HepG2 (cell line): Measurements from ENCODE around the gene CPEB3. TPM values are rescaled to one million over a fixed set of nuclear protein-coding genes. Genes with fewer than 3 reads are reported as not detected.

Source experiments
- CBX2 ChIP-seq, 2 experiments: fragments of 200-600 bp in 1 of 2; sonication (generic); formaldehyde crosslinking in 1 of 2; IDR thresholded peaks; 2 replicates each; pipeline versions ENCODE4 v1.7.0 to v1.8.1; 2018 to 2022; ENCODE audit warnings: low read depth in 2 of 2, low read length in 1 of 2, mild to moderate bottlenecking in 1 of 2, missing genetic modification reagents in 1 of 2
- KDM2A ChIP-seq: sonication (generic); formaldehyde crosslinking; IDR thresholded peaks from 2 replicates; pipeline ENCODE4 v1.4.0; 2020; ENCODE audit warnings: low read depth, missing genetic modification reagents, borderline replicate concordance
- RFX3 ChIP-seq: IDR thresholded peaks from 2 replicates; pipeline ENCODE4 v1.6.1; 2016; ENCODE audit warnings: missing biosample characterization, missing genetic modification reagents
- TBL1XR1 ChIP-seq: fragments of 150-350 bp; IDR thresholded peaks from 2 replicates; pipeline ENCODE4 v1.6.1; 2014; ENCODE audit warnings: borderline replicate concordance, low read length; ENCODE audit not compliant: partially characterized antibody
- TBX3 ChIP-seq: fragments of 450-650 bp; IDR thresholded peaks from 2 replicates; pipeline ENCODE4 v1.6.1; 2017; ENCODE audit warnings: antibody characterized with exemption, mild to moderate bottlenecking, inconsistent platforms, borderline replicate concordance
- TOE1 ChIP-seq: sonication (generic); formaldehyde crosslinking; IDR thresholded peaks from 2 replicates; pipeline ENCODE4 v1.4.0; 2020; ENCODE audit warnings: mild to moderate bottlenecking, missing genetic modification reagents
- ZBTB7A ChIP-seq: sonication (generic); formaldehyde crosslinking; IDR thresholded peaks from 2 replicates; pipeline ENCODE4 v1.8.0; 2022; ENCODE audit warnings: mild to moderate bottlenecking, missing genetic modification reagents
- ZFP62 ChIP-seq: sonication (generic); formaldehyde crosslinking; IDR thresholded peaks from 2 replicates; pipeline ENCODE4 v1.4.0; 2020; ENCODE audit warnings: missing genetic modification reagents
- ZNF12 ChIP-seq: sonication (generic); formaldehyde crosslinking; IDR thresholded peaks from 2 replicates; pipeline ENCODE4 v1.5.0; 2020; ENCODE audit warnings: missing genetic modification reagents
- ZNF143 ChIP-seq: sonication (generic); formaldehyde crosslinking; IDR thresholded peaks from 2 replicates; pipeline ENCODE4 v1.4.0; 2020; ENCODE audit warnings: missing genetic modification reagents
- ZNF160 ChIP-seq: sonication (generic); formaldehyde crosslinking; IDR thresholded peaks from 2 replicates; pipeline ENCODE4 v1.8.0; 2022; ENCODE audit warnings: mild to moderate bottlenecking, inconsistent platforms, missing genetic modification reagents
- ZNF3 ChIP-seq: IDR thresholded peaks from 2 replicates; pipeline ENCODE4 v1.7.0; 2017; ENCODE audit warnings: inconsistent platforms
- ZNF33A ChIP-seq: sonication (generic); formaldehyde crosslinking; IDR thresholded peaks from 2 replicates; pipeline ENCODE4 v1.5.1; 2020; ENCODE audit warnings: missing genetic modification reagents, mild to moderate bottlenecking, moderate library complexity, borderline replicate concordance
- ZNF543 ChIP-seq: sonication (generic); formaldehyde crosslinking; IDR thresholded peaks from 2 replicates; pipeline ENCODE4 v1.4.0; 2020; ENCODE audit warnings: mild to moderate bottlenecking, missing genetic modification reagents
- ZNF792 ChIP-seq: IDR thresholded peaks from 2 replicates; pipeline ENCODE4 v1.6.1; 2016
- ZNF883 ChIP-seq: sonication (generic); formaldehyde crosslinking; IDR thresholded peaks from 2 replicates; pipeline ENCODE4 v1.5.1; 2020; ENCODE audit warnings: mild to moderate bottlenecking, missing genetic modification reagents; ENCODE audit errors: not compliant biosample characterization
- ZSCAN25 ChIP-seq: sonication (generic); formaldehyde crosslinking; IDR thresholded peaks from 2 replicates; pipeline ENCODE4 v1.8.0; 2022; ENCODE audit warnings: mild to moderate bottlenecking, missing genetic modification reagents
- polyA plus RNA-seq, 8 experiments: library from polyadenylated mRNA; depleted of rRNA in 3 of 8; stranded (reverse) in 7 of 8; unstranded in 1 of 8; fragments of >200 nt; fragmentation: Illumina TruSeq in 4 of 8; extraction: Trizol in 4 of 8; gene quantifications; 2 replicates each; pipeline versions ENCODE4 v1.2.1 to v1.2.3, GENCODE V29; 2011 to 2016; ENCODE audit warnings: low read depth in 4 of 8, missing spikeins in 1 of 8, mixed read lengths in 1 of 8; ENCODE audit not compliant: insufficient read depth in 1 of 8
- total RNA-seq, 5 experiments: library from RNA; depleted of rRNA; stranded (reverse); fragments of >200 nt; fragmentation: Illumina TruSeq; extraction: Trizol; gene quantifications; 2 replicates each; pipeline ENCODE4 v1.2.3, GENCODE V29; 2016; ENCODE audit warnings: low read depth in 1 of 5
- TF ChIP-seq, protein P1 (sequence below): sonication (generic); formaldehyde crosslinking; IDR thresholded peaks from 2 replicates; pipeline ENCODE4 v1.9.0; 2022; ENCODE audit warnings: low read depth, missing genetic modification reagents
- TF ChIP-seq, protein P2 (sequence below), 2 experiments: IDR thresholded peaks; 2 replicates each; pipeline ENCODE4 v1.6.1; 2011 to 2012; ENCODE audit warnings: low read length in 2 of 2, borderline replicate concordance in 1 of 2, low read depth in 1 of 2, mild to moderate bottlenecking in 1 of 2, moderate library complexity in 1 of 2
- TF ChIP-seq, protein P3 (sequence below): sonication (generic); formaldehyde crosslinking; IDR thresholded peaks from 2 replicates; pipeline ENCODE4 v1.8.0; 2022; ENCODE audit warnings: mild to moderate bottlenecking, missing genetic modification reagents; ENCODE audit not compliant: insufficient replicate concordance
- TF ChIP-seq, protein P4 (sequence below): sonication (generic); formaldehyde crosslinking; IDR thresholded peaks from 2 replicates; pipeline ENCODE4 v1.4.0; 2020; ENCODE audit warnings: mild to moderate bottlenecking, missing genetic modification reagents

Gene CPEB3
- total and polyA plus RNA-seq, 2 of the 13 experiments (the other 11 are each of a cell fraction or from before 2014, with no cell fraction given), result 0.66 to 0.70 TPM

DNA sequence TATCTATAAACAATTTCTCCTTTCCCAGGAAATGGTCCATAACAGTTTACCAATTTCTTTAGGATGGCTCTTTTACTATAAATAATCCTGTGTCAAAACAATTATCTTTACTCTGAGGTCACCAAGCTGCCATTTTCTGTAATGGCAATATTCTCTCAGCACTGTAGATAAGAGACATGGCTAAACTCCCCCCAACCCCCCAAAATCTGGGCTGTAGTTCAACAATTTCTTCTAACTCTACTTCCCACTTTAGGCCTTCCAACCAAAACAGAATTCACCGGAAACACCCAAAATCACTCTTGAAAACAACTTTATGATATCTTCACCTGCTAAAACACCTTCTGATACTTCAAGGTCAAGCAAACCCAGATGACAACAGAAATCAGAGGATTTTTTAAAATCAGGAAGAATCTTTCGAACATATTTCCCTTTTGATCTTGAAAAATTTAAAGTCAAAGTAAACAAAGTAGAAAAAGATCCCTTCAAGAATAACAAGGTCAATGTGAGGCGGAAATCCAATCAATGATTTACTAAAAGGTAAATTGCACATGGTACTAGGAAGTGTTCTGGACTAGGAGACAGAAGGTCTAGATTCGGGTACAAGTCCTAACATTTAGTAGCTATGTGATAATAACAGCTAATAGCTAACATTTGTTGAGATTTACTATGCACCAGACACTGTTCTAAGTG is 176.8 kb downstream of the CPEB3 start (continued):
- TF ChIP-seq ZSCAN25 (CRISPR knock-in tag) (no peak), RFX3 (CRISPR knock-in tag) (no peak), TBX3 (no peak), ZNF143 (CRISPR knock-in tag) (no peak), ZBTB7A (CRISPR knock-in tag) (no peak), ZNF160 (CRISPR knock-in tag) (no peak), ZNF3 (CRISPR knock-in tag) (no peak), ZNF12 (no peak), ZNF883 (CRISPR knock-in tag) (no peak), ZNF543 (CRISPR knock-in tag) (no peak), ZFP62 (CRISPR knock-in tag) (no peak), ZNF33A (CRISPR knock-in tag) (no peak), TBL1XR1 (no peak), TOE1 (CRISPR knock-in tag) (no peak), ZNF792 (no peak), CBX2 (IDR thresholded peaks at IDR 0.05; ENCODE audit: low read depth, low read length) (no peak), CBX2 (CRISPR knock-in tag; IDR thresholded peaks at IDR 0.05; ENCODE audit: low read depth) (no peak), KDM2A (no peak)
- TF ChIP-seq, protein P1, sequence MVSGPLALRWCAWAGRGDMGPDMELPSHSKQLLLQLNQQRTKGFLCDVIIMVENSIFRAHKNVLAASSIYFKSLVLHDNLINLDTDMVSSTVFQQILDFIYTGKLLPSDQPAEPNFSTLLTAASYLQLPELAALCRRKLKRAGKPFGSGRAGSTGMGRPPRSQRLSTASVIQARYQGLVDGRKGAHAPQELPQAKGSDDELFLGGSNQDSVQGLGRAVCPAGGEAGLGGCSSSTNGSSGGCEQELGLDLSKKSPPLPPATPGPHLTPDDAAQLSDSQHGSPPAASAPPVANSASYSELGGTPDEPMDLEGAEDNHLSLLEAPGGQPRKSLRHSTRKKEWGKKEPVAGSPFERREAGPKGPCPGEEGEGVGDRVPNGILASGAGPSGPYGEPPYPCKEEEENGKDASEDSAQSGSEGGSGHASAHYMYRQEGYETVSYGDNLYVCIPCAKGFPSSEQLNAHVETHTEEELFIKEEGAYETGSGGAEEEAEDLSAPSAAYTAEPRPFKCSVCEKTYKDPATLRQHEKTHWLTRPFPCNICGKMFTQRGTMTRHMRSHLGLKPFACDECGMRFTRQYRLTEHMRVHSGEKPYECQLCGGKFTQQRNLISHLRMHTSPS (CRISPR knock-in tag), result no peak
- TF ChIP-seq, protein P2, sequence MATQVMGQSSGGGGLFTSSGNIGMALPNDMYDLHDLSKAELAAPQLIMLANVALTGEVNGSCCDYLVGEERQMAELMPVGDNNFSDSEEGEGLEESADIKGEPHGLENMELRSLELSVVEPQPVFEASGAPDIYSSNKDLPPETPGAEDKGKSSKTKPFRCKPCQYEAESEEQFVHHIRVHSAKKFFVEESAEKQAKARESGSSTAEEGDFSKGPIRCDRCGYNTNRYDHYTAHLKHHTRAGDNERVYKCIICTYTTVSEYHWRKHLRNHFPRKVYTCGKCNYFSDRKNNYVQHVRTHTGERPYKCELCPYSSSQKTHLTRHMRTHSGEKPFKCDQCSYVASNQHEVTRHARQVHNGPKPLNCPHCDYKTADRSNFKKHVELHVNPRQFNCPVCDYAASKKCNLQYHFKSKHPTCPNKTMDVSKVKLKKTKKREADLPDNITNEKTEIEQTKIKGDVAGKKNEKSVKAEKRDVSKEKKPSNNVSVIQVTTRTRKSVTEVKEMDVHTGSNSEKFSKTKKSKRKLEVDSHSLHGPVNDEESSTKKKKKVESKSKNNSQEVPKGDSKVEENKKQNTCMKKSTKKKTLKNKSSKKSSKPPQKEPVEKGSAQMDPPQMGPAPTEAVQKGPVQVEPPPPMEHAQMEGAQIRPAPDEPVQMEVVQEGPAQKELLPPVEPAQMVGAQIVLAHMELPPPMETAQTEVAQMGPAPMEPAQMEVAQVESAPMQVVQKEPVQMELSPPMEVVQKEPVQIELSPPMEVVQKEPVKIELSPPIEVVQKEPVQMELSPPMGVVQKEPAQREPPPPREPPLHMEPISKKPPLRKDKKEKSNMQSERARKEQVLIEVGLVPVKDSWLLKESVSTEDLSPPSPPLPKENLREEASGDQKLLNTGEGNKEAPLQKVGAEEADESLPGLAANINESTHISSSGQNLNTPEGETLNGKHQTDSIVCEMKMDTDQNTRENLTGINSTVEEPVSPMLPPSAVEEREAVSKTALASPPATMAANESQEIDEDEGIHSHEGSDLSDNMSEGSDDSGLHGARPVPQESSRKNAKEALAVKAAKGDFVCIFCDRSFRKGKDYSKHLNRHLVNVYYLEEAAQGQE (IDR thresholded peaks at IDR 0.05; ENCODE audit: borderline replicate concordance in 1 of 2, low read depth in 1 of 2, low read length in 2 of 2), result no peak
- TF ChIP-seq, protein P3, sequence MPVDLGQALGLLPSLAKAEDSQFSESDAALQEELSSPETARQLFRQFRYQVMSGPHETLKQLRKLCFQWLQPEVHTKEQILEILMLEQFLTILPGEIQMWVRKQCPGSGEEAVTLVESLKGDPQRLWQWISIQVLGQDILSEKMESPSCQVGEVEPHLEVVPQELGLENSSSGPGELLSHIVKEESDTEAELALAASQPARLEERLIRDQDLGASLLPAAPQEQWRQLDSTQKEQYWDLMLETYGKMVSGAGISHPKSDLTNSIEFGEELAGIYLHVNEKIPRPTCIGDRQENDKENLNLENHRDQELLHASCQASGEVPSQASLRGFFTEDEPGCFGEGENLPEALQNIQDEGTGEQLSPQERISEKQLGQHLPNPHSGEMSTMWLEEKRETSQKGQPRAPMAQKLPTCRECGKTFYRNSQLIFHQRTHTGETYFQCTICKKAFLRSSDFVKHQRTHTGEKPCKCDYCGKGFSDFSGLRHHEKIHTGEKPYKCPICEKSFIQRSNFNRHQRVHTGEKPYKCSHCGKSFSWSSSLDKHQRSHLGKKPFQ (CRISPR knock-in tag), result no peak
- TF ChIP-seq, protein P4, sequence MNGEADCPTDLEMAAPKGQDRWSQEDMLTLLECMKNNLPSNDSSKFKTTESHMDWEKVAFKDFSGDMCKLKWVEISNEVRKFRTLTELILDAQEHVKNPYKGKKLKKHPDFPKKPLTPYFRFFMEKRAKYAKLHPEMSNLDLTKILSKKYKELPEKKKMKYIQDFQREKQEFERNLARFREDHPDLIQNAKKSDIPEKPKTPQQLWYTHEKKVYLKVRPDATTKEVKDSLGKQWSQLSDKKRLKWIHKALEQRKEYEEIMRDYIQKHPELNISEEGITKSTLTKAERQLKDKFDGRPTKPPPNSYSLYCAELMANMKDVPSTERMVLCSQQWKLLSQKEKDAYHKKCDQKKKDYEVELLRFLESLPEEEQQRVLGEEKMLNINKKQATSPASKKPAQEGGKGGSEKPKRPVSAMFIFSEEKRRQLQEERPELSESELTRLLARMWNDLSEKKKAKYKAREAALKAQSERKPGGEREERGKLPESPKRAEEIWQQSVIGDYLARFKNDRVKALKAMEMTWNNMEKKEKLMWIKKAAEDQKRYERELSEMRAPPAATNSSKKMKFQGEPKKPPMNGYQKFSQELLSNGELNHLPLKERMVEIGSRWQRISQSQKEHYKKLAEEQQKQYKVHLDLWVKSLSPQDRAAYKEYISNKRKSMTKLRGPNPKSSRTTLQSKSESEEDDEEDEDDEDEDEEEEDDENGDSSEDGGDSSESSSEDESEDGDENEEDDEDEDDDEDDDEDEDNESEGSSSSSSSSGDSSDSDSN (CRISPR knock-in tag), result no peak
